ENCODE results near the gene ALOXE3.
A peak's percentile ranks its signal among the peaks of the same experiment; 100 is the strongest.

Gene ALOXE3

DNA sequence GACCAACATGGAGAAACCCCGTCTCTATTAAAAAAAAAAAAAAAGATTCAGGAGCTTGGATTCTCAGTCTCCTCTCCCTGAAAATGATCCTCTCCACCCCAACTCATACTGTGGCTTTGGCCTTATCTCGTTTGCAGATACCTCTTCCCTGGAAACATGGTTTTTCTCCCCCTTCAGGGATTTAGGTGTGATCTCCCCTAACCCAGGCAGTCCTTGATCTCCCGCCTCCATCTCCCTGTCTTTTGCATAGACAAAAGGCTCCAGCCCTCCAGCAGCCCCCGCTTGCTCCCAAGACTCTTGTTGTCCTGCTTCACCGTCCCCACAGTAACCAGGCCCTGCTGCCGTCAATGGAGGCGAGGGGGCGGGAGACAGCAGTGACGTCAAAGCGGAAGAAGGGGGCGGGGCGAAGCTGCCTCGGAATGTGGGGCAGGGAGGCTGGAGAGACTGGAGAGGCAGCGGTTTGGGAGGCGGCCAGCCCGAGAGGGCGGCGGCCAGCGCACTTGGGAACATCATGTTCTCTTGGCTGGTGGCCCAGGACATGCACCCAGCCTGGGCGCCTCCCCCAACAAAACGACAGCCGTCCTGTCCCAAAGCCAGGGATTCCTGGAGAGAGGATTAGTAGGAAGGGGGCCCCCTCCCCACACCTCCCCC, 35.8 kb upstream of the ALOXE3 start:
- DNase-seq, result peak; percentile 90

DNA sequence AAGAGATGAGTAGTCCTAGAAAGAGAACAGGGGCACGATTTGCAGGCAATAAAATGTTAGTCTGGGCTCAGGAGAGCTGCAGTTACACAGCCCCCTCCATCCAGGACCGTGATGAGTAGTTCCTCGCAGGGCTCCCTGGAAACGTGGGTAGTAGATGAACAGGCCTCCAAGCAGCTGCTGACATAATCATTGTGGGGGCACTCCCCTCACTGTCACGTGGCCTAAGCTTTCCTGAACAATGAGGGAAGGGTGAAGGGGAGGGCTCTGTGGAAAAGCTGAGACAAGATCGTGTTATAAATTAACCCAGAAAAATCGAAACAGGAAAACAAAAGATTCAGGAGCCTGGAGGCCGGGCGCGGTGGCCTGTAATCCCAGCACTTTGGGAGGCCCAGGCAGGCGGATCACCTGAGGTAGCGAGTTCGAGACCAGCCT, 35.2 kb upstream of the ALOXE3 start:
- peak; percentile 72 for DNase-seq

DNA sequence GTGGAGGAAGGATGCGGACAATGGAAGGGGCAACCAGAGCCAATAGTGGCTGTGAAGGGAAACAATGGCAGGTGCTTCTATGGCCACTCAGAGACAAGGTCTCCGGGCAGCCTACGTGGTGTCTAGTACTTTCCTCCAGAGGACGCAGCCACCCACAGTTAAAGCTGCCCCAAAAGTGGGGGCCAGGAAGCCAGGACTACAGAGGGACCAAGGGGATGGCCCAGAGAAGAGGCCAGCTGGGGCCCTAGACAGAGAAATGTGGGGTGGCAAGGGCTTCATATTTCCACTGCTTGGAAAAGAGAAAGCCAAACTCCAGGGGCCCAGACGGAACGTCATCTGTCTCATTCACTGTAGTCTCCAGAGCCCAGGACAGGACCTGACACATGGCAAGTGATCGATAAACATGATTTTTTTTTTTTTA, 34.7 kb upstream of the ALOXE3 start:
- DNase-seq, result no peak

DNA sequence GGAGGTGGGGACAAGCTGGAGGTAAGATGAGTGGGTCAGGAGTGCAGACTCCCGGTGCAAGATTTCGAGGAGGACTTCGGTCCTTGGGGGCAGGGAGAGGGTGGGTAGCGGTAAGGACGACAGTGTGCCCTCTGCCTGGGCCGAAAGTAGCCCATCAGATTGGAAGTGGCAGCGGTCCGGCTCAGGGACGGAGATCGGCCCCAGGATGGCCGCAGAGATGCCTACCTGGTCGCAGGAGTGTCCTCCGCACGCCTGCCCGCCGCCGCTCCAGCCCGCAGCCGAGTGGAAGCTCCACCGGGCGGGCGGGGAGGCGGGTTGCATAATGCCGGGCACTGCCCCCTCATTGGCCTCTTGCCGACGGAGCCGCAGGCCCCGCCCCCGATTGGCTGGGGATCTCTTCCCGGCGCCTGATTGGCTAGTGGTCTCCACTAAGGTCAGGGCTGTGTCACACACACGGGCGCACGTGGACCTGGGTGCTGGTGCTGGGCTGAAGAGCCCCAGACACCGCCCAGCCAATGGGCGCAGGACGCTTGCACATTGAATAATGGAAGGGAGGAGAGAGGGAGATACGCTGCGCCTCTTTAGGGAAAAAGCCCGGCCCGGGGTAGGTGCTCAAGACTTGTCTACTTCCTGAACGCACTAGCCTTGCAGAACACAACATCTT, 33.9 kb upstream of the ALOXE3 start, which contains the start of gene PER1:
TSS of gene PER1 (minus strand) at position 293 of the 664 bp plus-strand sequence. CDS start 1,698 bp downstream, outside the sequence.
- DNase-seq, result peak; percentile 91

DNA sequence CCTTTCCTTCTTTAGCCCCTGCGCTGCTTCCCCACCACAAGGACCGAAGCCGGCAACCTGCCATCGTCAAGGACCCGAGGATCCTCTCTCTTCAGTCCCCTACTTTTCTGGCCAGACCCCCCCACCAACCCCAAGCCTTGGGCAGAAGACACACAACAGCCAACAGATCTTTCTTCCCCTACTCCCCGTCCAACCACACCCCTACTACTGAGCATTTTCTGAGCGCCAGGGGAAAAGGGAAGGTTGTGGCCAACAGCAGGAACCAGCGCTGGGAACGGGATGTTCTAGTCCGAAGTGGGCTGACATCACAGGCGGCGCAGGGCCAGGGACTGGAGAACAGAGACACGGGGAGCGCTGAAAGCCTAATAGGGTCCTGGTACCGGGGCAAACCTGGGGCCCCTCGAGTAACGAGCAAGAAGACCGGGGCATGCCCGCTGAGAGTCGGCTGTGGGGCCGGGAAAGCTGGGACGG, 33.4 kb upstream of the ALOXE3 start:
- no peak for DNase-seq

DNA sequence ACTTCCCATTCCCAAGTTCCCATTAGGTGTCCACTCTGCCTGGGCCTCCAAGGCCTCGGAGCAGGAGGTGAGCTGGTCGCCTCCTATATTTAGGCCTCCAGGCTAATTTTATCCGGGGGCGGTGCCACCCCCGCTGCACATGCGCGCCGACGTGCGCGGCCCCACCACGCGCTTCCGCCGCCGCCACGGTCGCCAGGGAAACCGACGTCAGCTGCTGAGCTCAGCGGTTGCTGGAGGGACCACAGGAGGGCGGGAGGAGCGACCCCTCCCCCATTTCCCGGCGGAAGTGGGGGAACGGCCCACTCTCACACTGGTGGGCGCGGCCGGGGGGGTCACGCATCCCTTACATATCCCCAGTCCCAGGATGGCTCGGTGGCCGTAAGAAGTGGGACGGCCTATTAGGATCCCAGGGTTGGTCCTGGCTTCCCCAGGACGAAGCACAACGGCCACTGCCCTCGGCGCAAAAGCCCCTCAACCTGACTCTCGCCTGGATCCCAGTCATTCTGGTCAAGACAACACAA, 32.9 kb upstream of the ALOXE3 start:
- DNase-seq, result peak; percentile 92

DNA sequence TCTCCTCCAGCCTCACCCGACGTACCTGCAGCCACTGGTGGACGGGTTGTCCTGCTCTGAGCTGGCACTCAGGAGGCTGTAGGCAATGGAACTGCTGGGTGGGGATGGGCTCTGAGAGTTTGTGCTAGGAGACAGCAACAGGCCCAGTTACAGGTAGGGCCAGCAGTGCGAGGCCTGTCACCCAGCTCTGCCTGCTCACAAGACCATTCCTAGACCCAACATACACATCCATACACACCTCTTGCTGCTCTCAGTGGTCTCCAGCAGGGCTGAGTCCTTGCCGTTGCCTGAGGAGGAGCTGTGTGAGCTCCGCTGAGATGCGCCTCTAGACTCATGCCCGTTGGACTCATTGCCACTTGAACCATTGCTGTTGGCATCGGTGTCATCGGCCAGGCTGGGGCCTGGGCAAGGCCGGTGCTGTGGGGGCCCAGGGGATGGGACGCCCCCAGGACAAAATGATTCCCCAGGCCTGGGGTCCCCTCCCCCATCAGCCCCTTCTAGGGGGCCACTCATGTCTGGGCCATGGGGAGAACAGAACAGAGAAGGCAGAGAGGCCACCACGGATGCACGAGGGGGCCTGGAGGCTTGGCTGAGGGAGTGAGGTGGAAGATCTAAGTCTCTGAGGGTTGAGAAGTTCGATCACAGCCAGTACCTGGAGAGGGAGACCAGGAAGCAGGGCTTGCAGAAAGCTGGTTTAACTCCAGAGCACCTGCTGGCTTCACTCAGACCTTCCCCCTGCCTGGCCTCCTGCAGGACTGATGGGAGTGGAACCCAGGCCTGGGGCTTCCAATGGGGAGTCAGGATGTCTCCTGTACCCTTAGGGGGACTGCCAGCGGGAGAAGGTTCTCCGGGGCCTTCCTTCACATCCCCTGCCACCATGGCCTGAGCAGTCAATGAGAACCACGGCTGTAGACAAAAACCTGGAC, 32.1 kb upstream of the ALOXE3 start:
- DNase-seq, result no peak

DNA sequence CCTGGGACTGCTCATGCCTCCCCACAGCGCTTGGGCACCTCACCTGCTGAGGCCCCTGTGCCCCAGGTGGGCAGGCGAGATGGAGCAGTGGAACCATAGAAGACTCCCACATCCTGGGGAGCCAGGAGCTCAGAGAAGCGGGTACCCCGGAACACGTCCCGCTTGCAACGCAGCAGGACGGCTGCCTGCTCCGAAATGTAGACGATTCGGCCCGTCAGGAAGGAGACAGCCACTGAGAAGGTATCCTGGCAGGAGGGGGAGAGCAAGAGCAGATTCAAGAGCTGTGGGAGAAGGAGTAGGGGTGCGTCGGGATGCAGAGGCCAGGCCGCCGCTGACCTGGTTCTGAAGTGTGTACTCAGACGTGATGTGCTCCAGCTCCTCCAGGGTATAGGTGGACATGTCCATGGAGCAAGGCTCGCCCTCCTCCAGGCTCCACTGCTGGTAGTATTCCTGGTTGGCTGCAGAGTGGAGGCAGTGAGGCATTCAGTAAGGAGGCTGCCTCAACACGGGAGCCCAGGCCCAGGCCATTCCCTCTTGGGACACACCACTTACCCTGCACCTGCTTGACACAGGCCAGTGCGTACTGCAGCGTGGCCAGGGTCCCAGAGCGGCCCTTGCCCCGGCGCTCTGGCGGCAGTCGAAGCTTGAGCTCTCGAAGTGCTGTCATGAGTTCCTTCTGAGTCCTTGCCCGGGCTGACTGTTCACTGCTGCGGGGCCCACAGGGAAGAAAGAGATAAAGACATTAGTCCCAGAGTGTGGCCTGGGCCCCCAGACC, 31.3 kb upstream of the ALOXE3 start:
- no peak for DNase-seq

DNA sequence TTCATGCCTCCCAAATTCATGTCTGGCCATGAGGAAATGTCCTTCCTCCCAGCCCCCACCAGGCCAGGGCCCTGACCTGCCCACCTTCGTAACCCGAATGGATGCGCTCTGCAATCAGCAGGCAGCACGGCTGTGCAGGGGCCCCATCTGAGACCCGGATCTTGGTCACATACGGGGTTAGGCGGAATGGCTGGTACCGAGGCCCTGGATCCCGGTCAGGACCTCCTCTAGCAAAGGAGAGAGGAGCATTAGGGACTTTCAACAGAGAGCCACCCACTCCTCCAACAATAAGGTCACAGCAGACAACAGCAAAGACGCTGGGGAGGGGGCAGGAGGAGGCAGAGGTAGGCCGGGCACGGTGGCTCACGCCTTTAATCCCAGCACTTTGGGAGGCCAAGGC, 30.2 kb upstream of the ALOXE3 start:
- DNase-seq, result no peak

DNA sequence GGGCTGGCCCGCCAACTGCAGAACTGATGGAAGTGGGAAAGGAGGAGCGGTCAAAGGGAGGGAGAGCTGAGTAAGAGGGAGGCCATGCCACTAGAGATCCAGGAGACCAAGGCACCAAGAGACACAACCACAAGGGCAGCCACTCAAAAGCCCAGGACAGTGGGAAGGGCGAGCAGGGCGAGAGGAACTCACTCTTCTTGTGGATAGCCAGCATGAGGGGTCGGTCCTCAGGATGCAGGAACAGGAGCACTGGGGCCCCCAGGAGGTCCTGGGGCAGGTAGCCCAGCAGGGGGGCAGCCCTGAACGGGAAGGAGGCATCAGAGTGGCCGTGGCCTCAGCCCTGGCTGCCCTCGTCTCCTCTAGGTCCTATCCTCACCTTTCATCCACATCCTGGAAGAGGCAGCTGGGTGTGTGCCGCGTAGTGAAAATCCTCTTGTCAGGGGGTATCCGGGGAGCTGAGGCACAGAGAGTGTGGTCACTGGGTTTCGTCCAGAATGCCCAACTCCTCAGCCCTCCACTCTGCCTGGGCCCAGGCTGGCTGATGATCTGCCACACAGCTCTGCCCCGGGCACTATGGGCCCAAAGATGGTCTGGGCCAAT, 29.6 kb upstream of the ALOXE3 start:
- no peak for DNase-seq

DNA sequence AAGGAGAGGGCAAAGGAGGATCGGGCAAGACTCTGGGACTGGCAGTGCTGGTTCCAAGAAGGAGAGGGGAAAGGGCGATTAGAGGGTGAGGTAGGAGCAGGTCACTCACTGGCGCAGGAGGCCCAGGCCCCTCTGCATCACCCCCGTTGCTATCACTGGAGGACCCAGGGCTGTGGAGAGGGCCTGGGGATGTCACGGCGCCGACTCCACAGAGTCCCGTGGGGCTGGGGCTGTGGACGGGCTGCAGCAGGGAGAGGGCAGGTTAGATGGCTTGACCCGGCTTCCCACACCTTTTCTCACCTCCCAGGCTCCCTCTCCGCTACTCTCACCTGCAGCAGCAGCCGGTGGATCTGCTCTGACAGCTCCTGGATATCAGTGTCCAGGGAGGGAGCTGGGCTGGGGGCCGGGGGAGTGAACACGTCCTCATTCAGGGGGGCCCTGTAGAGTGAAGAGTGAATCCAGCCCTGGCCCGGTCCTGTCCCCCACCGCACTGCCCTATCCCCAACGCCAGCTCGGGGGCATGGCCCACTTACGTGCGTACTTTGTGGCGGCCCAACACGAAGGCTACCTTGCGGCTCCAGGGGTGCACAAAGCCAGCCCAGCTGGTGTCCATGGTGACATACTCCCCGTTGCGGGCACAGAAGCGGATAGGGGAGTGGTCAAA, 29.0 kb upstream of the ALOXE3 start:
- DNase-seq, result no peak

DNA sequence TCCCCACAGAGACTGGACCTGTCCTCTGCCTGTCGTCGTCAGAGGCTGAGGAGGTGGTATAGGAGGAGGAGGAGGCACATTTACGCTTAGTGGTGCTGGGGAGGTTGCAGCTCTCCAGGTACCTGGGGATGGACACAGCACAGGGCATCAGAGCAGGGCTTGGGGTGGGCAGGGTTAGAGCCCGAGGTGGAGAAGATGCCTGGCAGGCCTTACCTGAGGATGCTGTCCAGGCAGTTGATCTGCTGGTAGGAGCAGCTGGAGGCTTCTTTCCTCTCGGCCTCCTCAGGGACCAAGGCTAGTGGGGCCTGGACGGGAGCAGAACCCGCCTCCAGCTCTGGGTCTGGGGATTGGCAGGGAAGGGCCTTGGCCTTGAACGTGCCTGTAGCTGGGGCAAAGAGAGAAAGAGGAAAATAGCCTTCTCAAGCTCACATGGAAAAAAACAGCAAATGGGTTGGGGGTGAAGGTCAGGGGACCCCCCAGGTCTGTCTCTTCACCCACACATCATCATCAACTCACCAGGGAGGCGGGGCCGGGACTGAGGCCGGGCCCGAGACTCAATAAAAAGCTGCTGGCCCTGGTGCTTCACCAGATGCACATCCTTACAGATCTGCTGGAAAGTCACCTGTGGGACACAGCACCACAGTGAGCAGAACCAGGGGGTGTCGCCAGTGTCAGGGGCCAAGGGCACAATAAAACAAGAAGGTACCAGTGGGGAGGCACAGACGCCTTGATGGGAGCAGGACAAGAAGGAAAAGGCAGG, 28.2 kb upstream of the ALOXE3 start:
- no peak for DNase-seq

DNA sequence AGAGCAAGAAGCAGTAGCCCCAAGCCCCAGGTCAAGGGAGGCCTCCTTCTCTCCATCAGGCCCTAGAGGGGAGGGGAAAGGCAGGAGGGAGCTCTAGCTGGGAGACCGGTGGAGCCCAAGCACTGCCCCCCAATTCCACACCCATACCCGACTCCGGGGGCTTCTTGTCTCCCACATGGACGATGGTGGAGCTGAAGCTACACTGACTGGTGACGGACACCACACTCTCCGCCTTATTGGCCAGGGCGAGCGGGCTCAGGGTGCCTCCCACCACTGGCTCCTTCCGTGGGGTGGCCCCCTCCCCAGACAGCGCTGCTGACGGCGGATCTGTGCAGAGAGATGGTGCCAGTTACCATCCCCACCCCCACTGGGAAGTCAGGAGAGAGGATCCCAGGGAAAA, 27.5 kb upstream of the ALOXE3 start:
- no peak for DNase-seq

DNA sequence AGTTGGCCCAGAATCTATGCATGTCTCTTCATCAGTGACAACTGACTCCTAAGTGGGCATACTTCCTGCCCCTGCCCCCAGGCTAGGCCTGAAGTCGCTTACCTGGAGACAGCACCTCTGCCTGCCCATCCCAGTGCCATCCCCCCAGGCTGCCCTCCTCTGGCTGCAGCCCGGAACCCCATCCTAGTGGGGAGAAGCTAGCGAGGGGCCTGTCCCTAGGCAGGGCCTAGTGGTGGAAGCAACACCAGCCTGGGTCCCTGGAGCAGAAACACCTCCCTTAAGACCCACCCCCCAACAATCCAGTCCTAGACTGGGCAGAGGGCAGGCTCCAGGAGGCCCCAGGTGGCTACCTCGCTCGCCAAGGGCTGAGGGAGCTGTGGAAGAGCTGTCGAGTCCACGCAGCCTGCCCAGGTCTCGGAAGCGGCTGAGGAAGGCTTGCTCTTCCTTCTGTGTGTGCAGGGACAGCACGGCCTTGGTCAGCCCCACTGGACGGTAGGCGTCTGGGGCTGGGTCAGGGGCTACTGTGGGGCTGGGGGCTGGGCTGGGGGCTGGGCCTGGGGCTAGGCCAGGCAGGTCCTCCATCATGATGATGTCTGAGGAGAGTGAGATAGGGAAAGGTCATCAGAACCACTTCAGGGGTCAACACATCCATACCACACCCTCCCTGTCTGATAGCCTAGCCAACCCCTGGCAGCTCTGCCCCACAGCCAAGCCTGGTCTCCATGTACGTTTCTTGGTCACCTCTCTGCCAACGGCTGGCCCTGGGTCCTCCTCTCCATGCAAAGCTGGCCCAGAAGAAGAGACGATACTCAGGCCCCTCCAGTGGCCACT, 26.3 kb upstream of the ALOXE3 start:
- no peak for DNase-seq

DNA sequence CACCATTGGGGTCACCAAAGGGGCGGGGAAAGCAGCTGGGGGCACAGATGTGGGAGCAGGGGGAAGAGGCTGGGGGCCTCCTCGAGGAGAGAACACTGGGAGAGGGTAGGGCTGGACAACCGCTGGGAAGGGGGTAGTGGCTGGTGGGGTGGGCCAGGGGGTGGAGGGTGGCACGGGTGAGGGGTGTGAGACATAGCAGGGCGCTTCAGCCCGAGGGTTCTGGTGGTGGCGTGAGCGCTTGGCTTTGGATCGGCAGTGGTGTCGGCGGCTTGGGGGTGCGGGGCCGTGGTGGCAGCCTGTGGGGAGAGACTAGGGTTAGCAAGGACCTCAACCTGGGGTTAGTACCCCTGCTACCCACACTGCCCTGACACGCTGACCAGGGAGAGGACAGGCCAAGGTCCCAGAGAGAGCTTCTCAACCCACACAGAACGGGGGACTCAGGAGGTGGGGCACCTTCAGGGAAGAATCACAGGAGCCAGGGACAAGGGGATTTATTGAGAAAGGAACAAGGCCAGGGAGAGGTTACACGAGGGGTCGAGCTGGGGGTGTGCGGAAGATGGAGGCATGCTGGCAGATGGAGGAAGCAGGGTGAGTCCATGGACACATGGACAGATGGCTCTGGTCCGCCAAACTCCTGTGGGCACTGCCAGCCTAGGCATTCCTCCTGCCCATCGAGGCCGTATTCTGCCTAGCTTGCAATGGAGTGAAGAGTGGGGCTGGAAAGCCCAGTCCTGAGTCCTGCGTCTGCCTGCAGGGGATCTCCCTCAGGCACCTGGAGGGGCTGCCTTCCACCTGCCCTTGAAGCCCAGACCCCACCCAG, 25.5 kb upstream of the ALOXE3 start:
- no peak for DNase-seq

DNA sequence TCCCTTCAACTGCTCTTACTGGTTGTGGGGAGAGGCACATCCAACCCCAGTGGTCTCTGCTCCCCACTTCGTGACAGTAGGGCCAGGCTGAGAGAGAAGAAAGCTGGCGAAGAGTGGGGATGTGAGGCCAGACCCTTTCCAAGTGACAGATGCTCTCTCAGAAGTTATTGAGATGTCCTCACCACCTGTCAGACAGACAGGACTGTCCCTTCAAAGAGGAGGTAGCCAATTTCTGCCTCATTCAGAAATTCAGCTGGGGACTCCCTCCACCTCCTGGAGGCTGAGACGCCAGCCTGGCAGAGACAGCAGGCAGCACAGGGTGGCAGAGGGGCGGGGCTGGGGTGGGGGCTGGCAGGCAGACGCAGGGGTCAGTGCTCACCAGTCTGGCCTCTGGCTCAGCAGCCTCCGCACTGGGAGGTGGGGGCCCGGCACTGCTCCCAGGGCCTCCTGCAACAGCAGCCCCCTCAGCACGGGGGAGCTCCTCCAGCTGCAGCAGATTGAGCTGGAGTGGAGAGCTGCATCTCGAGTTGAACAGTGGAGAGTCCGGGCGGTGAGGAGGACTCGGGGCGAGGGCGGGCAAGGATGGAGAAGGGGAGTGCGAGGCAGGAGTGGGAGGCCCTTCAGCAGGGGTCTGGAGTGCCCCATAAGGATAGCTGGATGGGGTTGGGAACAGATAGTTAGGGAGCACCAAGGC, 24.7 kb upstream of the ALOXE3 start:
- no peak for DNase-seq

DNA sequence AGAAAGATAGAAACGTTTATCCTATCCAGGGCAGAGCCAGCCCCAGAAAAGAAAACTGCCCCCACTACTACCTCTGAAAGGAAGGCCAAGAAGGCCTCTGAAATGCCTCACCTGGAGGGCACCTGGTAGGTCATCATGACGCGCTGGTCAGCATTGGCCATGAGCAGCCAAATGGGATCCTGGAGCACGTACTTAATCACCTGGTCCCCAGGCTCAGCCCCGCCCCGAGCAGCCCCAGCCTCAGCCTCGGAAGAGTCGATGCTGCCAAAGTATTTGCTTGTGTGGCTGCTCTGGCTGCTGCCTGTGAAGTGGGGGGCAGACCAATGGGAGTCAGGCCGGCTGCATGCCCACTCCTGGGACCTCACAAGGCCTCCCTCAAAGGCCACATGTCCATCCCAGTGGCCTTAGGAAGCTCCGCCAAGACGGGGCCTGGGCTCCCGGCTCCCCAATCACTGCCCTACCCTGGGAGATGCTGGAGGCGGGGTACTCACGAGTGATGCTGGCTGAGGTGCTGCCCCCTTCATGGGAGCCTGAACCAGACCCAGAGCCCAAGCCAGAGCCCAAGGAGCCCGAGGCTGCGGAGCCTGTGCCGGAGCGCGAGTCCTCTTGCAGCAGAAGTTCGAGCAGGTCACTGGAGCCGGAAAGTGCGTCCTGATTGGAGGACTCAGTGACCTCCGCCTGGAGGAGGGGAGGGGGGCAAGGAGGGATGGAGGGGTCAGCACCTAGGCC, 24.0 kb upstream of the ALOXE3 start:
- no peak for DNase-seq

Data from activated CD8-positive, alpha-beta memory T cell treated with anti-CD3 and anti-CD28 coated beads for 24 hours (primary cell).